ENCODE data around the gene AMPD1.

AMPD1 gene

GRCh38 chr1:114660238-114660637 is 35.1 kb downstream of the AMPD1 start:
- no peak for DNase-seq (ENCODE audit: low read depth)
- no peak overlapping the region for H3K4me3 ChIP-seq (ENCODE audit: low read depth, low read length)

GRCh38 chr1:114651893-114652292 is 43.5 kb downstream of the AMPD1 start:
- no peak overlapping the region for H3K4me3 ChIP-seq (ENCODE audit: low read depth, low read length)
- DNase-seq (ENCODE audit: low read depth) = no peak

- H3K4me3 ChIP-seq (ENCODE audit: low read depth, low read length) = no peak overlapping the region
- DNase-seq (ENCODE audit: low read depth) = no peak
Measured at GRCh38 chr1:114648503-114648902, 46.8 kb downstream of the AMPD1 start.

- no peak overlapping the region for H3K4me3 ChIP-seq (ENCODE audit: low read depth, low read length)
- DNase-seq (ENCODE audit: low read depth) = no peak
Measured at GRCh38 chr1:114641377-114641776, 54.0 kb downstream of the AMPD1 start.

GRCh38 chr1:114638910-114639309 is 56.4 kb downstream of the AMPD1 start:
- DNase-seq (ENCODE audit: low read depth) = no peak
- H3K4me3 ChIP-seq (ENCODE audit: low read depth, low read length) = no peak overlapping the region

GRCh38 chr1:114632427-114632826 is 62.9 kb downstream of the AMPD1 start:
- DNase-seq (ENCODE audit: low read depth) = no peak
- no peak overlapping the region for H3K4me3 ChIP-seq (ENCODE audit: low read depth, low read length)

- no peak for DNase-seq (ENCODE audit: low read depth)
- no peak overlapping the region for H3K4me3 ChIP-seq (ENCODE audit: low read depth, low read length)
Measured at GRCh38 chr1:114627107-114627506, 68.2 kb downstream of the AMPD1 start.

GRCh38 chr1:114623364-114623763 is 72.0 kb downstream of the AMPD1 start:
- no peak overlapping the region for H3K4me3 ChIP-seq (ENCODE audit: low read depth, low read length)
- DNase-seq (ENCODE audit: low read depth) = no peak

Measured in skeletal muscle cell (primary cell).